Cardiac septum (tissue), 1 donor: Measurements from ENCODE around the gene RBM6. TPM values are rescaled to one million over a fixed set of nuclear protein-coding genes. Genes with fewer than 3 reads are reported as not detected.
"Not testable (repeated sequence)": the region's sequence is repeated elsewhere in the genome, so short reads cannot be mapped to it uniquely, and the experiment has no call there.

Experiments
- DNase-seq: peaks from one replicate; pipeline ENCODE4 v3.0.0-alpha.2; 2020; ENCODE audit warnings: low spot score
- intact Hi-C: fragments of 100-400 bp; cut with DNase I; formaldehyde crosslinking; loops from one replicate; pipeline ENCODE4 v1.14.0; 2022
- total RNA-seq: library from RNA; stranded (reverse); fragmentation: NEBNext Ultra II Directional; extraction: Animal tissue kit (Norgen Biotek cat#: 25700); gene quantifications from one replicate; pipeline ENCODE4 v1.2.1, GENCODE V29; 2021
- donor health status: DM: no; HTN: no; CAD: no.

RBM6 gene
- total RNA-seq, 1 donor from 2014 or later: 37.9 TPM

- no peak for DNase-seq
- intact Hi-C loops: no loop called here
These were observed 26.4 kb downstream of the RBM6 start for GRCh38 chr3:49966233-49966942.

GRCh38 chr3:49967291-49967690 lies 27.3 kb downstream of the RBM6 start:
- DNase-seq: no peak
- intact Hi-C loops: no loop called here

GRCh38 chr3:49968346-49968745 lies 28.4 kb downstream of the RBM6 start:
- intact Hi-C loops: no loop called here
- DNase-seq: no peak

- intact Hi-C loops: no loop called here
- DNase-seq: no peak
These were observed 32.7 kb downstream of the RBM6 start for GRCh38 chr3:49972656-49973055.

- DNase-seq: no peak
These were observed 37.0 kb downstream of the RBM6 start for GRCh38 chr3:49976942-49977341.

GRCh38 chr3:49984394-49984793 lies 44.4 kb downstream of the RBM6 start:
- no peak for DNase-seq
- intact Hi-C loops: no loop called here

More at GRCh38 chr3:49976942-49977341, 37.0 kb downstream of the RBM6 start:
- intact Hi-C loops: no loop called here

GRCh38 chr3:49992326-49992725 lies 52.4 kb downstream of the RBM6 start:
- intact Hi-C loops: no loop called here
- DNase-seq: no peak

GRCh38 chr3:49994476-49994875 lies 54.5 kb downstream of the RBM6 start:
- intact Hi-C loops: no loop called here
- DNase-seq: no peak

- intact Hi-C loops: no loop called here
- no peak for DNase-seq
These were observed 56.1 kb downstream of the RBM6 start for GRCh38 chr3:49996016-49996415.

- intact Hi-C loops: no loop called here
- no peak for DNase-seq
These were observed 57.9 kb downstream of the RBM6 start for GRCh38 chr3:49997862-49998261.

- intact Hi-C loops: no loop called here
- DNase-seq: no peak
These were observed 58.4 kb downstream of the RBM6 start for GRCh38 chr3:49998326-49998725.

- no peak for DNase-seq
- intact Hi-C loops: no loop called here
These were observed 61.6 kb downstream of the RBM6 start for GRCh38 chr3:50001511-50001910.

- no peak for DNase-seq
- intact Hi-C loops: no loop called here
These were observed 63.3 kb downstream of the RBM6 start for GRCh38 chr3:50003216-50003615.

GRCh38 chr3:50003824-50004223 lies 63.9 kb downstream of the RBM6 start:
- intact Hi-C loops: no loop called here
- no peak for DNase-seq

- DNase-seq: no peak
- intact Hi-C loops: no loop called here
These were observed 69.0 kb downstream of the RBM6 start for GRCh38 chr3:50008931-50009330.

- intact Hi-C loops: no loop called here
- DNase-seq: no peak
These were observed 71.0 kb downstream of the RBM6 start for GRCh38 chr3:50010959-50011358.

GRCh38 chr3:50015918-50016317 lies 76.0 kb downstream of the RBM6 start:
- no peak for DNase-seq
- intact Hi-C loops: no loop called here

- intact Hi-C loops: no loop called here
- no peak for DNase-seq
These were observed 88.4 kb downstream of the RBM6 start for GRCh38 chr3:50028346-50028745.

GRCh38 chr3:50031201-50031600 lies 91.3 kb downstream of the RBM6 start:
- intact Hi-C loops, DNase-seq: not testable (repeated sequence)

GRCh38 chr3:50044976-50045375 lies 105.0 kb downstream of the RBM6 start:
- DNase-seq: no peak
- intact Hi-C loops: no loop called here

GRCh38 chr3:50047426-50047825 lies 107.5 kb downstream of the RBM6 start:
- DNase-seq: no peak
- intact Hi-C loops: no loop called here

- no peak for DNase-seq
- intact Hi-C loops: no loop called here
These were observed 110.4 kb downstream of the RBM6 start for GRCh38 chr3:50050361-50050760.
